GM21423 (cell line): Measurements from ENCODE around the gene ADCY6.

Experiments
- ATAC-seq: cut with Tn5 transposase; IDR thresholded peaks from one replicate; pipeline ENCODE4 v1.9.1; 2021; ENCODE audit warnings: mild to moderate bottlenecking, moderate library complexity; ENCODE audit not compliant: unreplicated experiment

Gene ADCY6

GRCh38 chr12:48786591-48787544, 2.0 kb downstream of the ADCY6 start:
- no peak for ATAC-seq

DNA sequence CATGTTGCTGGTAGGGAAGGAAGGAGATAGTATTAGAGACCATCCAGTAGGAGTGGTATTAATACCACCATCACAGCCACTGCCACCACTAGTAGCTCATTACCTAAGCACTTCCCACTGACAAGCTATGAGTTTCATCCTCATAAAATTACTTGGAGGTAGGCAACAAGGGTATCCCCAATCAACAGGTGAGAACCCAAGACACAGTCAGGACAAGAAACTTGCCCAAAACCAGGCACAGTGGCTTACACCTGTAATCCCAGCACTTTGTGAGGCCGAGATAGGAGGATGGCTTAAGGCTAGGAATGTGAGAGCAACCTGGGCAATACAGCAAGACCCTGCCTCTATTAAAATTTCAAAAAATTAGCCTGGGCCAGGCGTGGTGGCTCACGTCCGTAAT, 5.5 kb downstream of the ADCY6 start:
- no peak for ATAC-seq

- no peak for ATAC-seq
Measured at GRCh38 chr12:48782457-48783395, 6.2 kb downstream of the ADCY6 start.

- no peak for ATAC-seq
Measured at GRCh38 chr12:48781750-48782456, 7.0 kb downstream of the ADCY6 start.

DNA sequence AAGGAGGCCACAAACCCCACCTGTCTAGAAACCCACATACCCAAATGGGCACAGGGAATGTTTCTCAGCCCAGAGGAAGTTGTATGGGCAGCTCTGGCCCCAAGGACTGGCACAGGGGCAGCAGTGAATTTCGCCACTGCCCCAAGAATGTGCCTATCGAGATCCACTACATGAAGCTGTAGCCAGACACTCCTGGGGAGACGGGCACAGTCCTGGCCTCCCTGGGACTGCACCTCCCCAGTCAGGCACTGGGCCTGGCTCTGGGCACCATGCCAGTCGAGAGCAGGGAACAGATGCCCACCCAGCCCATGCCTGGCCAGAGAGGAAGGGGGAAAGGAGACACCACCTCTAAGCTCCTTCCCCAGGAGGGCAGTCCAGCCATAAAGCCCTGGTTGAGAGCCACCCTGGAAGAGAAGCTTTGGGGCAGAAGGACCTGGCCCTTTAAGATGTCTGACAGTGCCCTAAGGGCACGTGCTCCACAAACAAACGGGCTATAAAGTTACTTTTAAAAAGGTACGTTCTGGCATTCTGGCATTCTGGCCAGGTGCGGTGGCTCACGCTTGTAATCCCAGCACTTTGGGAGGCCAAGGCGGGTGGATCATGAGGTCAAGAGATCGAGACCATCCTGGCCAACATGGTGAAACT, 8.4 kb downstream of the ADCY6 start:
- no peak for ATAC-seq

DNA sequence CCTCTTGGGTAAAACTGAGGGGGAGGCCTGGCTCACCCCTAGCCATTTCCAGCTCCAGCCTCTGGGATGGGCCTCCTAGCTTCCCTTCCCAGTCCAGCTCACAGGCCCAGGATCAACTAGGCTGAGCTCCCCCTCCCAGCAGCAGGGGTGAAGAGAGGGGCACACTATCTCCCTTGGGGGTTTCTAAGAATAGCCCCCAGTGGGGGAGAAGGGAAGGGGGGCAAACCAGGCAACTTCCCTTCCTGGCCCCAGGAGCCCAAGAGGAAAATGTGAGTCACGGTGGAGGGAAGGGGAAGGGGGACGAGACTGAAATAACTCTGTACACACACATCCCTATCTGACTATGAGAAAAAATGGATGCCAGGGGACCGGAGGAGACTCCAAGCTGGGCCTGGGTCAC, 9.0 kb downstream of the ADCY6 start:
- no peak for ATAC-seq

DNA sequence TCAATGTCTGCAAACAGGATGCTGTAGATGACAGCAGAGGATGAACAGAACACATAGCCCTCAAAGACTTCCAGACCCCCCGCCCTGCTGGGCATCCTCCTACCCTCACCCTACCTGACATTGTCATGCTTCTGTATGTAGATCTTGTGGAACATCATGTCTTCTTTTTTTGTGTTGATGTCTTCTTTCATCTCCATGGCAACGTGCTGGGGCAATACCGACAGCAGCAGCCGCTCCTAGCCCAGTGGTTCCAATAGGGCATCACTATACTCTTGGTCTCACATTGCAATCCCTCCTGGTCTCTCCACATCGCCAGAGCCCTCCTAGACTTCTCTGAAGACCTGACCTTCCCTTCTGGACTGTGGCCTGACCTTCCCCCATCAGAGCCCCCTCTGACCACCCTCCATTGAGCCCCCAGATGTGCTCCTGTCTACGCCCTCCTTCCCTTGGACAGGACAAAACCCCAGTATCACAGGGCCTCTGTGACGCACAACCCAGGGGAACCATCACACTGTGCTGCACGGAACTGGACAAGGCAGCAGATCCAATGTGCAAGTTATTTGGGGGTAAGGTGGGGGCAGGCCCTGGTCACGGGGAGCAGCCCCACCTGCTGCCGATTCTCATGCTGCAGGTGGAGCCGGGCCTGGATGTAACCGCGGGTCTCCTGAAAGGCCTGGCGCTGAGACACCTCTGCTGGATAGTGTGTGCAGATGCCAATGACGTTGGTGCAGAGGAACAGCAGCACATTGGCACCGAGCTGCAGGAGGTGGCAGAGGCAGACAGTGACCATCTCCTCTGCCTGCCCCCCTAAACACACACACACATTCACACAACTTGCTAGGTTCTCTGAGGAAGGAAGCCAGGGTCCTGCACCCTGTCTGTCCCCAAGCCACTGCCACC, 11.1 kb downstream of the ADCY6 start:
- ATAC-seq, result no peak

DNA sequence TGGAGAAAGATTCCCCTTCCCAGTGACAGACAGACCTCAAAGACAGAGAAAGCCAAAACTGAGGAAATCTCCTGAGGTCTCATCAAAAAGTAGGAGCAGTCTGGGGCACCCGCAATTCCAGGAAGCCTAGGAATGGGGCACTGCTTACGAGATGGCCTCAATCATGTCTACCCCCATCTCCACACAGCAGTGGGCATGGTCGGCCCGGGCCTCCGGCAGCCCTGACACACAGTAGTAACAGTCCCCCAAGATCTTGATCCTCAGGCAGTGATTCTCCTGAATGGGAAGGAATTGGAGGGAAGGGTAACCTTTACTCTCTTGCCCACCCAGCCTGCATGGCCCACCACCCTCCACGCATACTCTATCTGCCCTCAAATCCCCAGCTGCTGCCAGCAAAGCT, 11.9 kb downstream of the ADCY6 start:
- ATAC-seq, result no peak

- ATAC-seq, result no peak
Measured at GRCh38 chr12:48775991-48776649, 12.8 kb downstream of the ADCY6 start.

DNA sequence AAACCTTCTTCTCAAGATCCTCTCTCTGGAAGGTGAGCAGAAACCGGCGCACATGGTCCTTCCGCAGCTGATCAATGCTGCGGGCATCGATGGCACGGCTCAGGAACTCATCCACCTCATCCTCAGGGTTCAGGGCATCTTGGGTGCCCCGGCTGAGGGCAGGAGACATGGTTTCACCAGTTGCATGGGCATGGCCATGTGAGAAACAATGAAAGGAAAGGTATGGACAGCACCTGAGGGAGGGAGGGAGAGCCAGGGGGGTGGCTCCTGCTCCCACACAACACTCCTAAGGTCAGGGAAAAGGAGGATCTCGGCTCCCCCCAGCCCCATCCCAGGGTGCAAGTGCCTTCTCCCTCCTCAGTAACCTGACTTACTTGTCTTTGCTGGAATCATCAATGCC, 13.6 kb downstream of the ADCY6 start:
- ATAC-seq, result no peak

GRCh38 chr12:48774516-48774915, 14.4 kb downstream of the ADCY6 start:
- no peak for ATAC-seq

DNA sequence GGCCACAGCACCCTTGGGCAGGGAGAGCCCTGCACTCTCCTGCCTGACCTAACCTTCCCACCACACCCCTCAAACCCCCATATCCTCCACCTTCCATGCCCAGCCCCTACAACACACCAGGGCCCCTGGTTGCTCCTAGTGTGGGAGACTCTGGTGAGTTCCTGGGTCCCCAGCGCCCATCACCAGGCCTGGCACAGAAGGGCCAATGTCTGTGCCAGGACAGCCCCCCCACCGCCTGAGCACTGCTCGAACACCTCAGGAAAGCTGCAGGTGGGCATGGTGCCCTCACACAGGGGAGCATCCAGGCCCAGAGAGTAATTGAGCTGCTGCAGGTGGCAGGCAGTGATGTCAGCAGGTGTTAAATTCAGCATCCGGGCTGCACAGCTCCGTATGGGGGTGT, 15.2 kb downstream of the ADCY6 start:
- ATAC-seq, result no peak

- ATAC-seq, result no peak
Measured at GRCh38 chr12:48771588-48772112, 17.2 kb downstream of the ADCY6 start.

DNA sequence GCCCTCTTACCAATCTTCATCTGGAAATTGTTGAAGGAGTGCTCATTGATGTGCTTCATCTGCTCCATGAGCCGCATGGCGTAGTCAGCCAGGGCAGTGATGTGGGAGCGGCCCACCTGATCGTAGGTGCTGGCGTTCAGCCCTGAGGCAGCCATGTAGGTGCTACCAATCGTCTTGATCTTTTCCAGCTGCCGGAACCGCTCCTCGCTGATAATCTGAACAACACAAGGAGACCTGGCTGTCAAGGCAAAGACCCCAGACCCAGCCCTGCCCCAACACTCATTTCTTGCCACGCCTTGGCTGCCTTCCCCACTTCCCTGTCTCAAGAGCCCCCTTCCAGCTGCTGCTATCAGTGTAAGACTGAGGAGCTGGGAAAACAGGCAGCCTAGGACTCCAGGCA, 18.1 kb downstream of the ADCY6 start:
- no peak for ATAC-seq

- no peak for ATAC-seq
Measured at GRCh38 chr12:48768736-48769135, 20.2 kb downstream of the ADCY6 start.

DNA sequence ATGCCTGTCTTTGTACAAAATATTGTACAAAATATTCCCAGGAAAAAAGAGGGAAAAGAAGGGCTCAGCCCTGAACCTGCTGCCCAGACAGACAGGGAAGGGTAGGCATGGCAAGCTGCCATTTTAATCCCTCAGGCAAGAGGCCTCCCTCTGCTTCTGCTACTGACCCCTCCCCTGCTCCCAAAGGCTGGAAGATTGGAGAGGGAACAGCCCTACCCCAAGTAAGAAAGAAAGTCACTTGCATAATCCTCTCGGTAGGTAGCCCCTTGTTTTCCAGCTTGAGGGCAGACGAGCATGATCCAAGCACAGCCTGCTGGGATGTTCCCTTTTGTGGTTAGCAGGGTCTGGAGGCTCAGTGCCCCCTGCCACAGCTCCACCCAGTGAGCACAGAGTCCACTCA, 20.7 kb downstream of the ADCY6 start:
- ATAC-seq, result no peak

DNA sequence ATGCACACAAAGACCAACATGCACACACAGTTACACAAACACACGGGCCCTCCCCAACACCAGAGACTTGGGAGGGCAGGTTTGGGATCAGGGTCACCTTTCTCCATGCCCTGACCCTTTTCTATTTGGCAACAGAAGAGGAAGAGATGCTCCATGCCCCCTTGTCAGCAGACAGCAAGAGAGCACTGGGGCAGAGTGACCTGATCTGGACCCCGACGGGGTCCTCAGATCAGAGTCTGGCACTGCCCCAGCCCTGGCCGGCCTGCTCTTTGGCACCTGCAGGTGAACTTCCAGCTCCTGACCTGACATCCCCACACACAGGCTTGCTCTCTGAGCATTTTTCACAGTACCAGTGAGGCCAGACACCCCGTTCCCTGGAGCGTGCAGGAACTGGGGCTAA, 21.4 kb downstream of the ADCY6 start:
- no peak for ATAC-seq

DNA sequence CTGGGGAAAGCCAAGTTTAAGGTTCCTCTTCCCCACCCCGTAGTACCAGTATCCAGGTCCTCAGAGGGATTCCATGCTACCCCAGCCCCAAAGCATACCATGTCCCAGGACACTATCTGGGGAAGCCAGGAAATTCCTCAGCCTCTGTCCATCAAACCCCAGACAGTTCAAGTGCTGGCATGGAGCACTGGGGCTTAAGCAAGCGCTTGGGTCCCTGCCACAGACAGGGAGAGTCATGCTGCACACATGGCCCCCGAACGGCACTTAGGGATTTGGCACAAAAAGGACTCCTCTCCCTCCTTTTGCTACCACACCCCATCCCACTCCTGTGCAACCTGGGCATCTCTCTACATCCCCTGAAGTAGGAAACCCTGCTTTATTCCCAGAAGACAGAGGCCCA, 21.8 kb downstream of the ADCY6 start:
- ATAC-seq, result no peak

GRCh38 chr12:48765753-48766162, 23.1 kb downstream of the ADCY6 start:
- peak; percentile 52 for ATAC-seq
